GM20000 (cell line): Measurements from ENCODE around the gene UTP3.
"Not testable (repeated sequence)": the region's sequence is repeated elsewhere in the genome, so short reads cannot be mapped to it uniquely, and the experiment has no call there.

Experiments used
- DNase-seq: peaks from one replicate; pipeline ENCODE4 v3.0.0; 2012; ENCODE audit warnings: low spot score
- CTCF ChIP-seq: IDR thresholded peaks from 2 replicates; pipeline ENCODE4 v1.5.1; 2012; ENCODE audit warnings: mild to moderate bottlenecking, control low read depth; ENCODE audit errors: extremely low read depth, missing control alignments

Gene UTP3

GRCh38 chr4:70687821-70688794, at the start of gene UTP3:
TSS of gene UTP3 (plus strand) at chr4:70688532. CDS start at chr4:70688678, 146 bp downstream.
- DNase-seq, result peak; percentile 77
- TF ChIP-seq CTCF, result peak; percentile 95

- no peak for TF ChIP-seq CTCF
- no peak for DNase-seq
Measured at GRCh38 chr4:70640192-70640591, 48.1 kb upstream of the UTP3 start.

- DNase-seq, result not testable (repeated sequence)
Measured at GRCh38 chr4:70650741-70651140, 37.6 kb upstream of the UTP3 start.

GRCh38 chr4:70651864-70652506, 36.3 kb upstream of the UTP3 start:
- no peak for TF ChIP-seq CTCF
- DNase-seq, result peak; percentile 33

- DNase-seq, result no peak
- no peak for TF ChIP-seq CTCF
Measured at GRCh38 chr4:70654605-70655011, 33.7 kb upstream of the UTP3 start.

GRCh38 chr4:70657326-70657725, 31.0 kb upstream of the UTP3 start:
- TF ChIP-seq CTCF, result no peak
- DNase-seq, result no peak

GRCh38 chr4:70658418-70658817, 29.9 kb upstream of the UTP3 start:
- DNase-seq, result no peak
- TF ChIP-seq CTCF, result no peak
